ENCODE results near the gene USP36. TPM values are rescaled to one million over a fixed set of nuclear protein-coding genes. Genes with fewer than 3 reads are reported as not detected.
A peak's percentile ranks its signal among the peaks of the same experiment; 100 is the strongest.

Gene USP36
- total RNA-seq, 1 donor, result 30.8 TPM

GRCh38 chr17:78825696-78826095 lies 14.9 kb downstream of the USP36 start:
- H3K4me2 ChIP-seq (ENCODE audit: insufficient read depth, low read length), result no peak overlapping the region
- peaks cover 32% of the 10 kb centered on the region for H4K20me1 ChIP-seq (ENCODE audit: insufficient read depth, low read length)
- no peaks in the 10 kb centered on the region for H3K9me3 ChIP-seq (ENCODE audit: low read depth, low read length)
- no peak overlapping the region for H2AFZ ChIP-seq (ENCODE audit: low read length)
- H3K36me3 ChIP-seq (ENCODE audit: insufficient read depth, low read length), result peaks cover 70% of the 10 kb centered on the region
- no peak for TF ChIP-seq CTCF (IDR thresholded peaks at IDR 0.05; ENCODE audit: extremely low read depth, low read depth, low read length)
- H3K27me3 ChIP-seq (ENCODE audit: insufficient read depth, low read length), result no peaks in the 10 kb centered on the region
- H3K4me3 ChIP-seq (ENCODE audit: insufficient read depth, low read length), result no peak overlapping the region
- peaks cover 14% of the 10 kb centered on the region for H3K4me1 ChIP-seq (ENCODE audit: insufficient read depth, low read length)
- H3K79me2 ChIP-seq (ENCODE audit: insufficient read depth, low read length), result peaks cover 74% of the 10 kb centered on the region
- DNase-seq (ENCODE audit: insufficient read length, low spot score, missing footprints), result no peak
- no peak overlapping the region for H3K27ac ChIP-seq (ENCODE audit: low read depth, low read length)

- peaks cover 70% of the 10 kb centered on the region for H3K36me3 ChIP-seq (ENCODE audit: insufficient read depth, low read length)
- no peaks in the 10 kb centered on the region for H3K27me3 ChIP-seq (ENCODE audit: insufficient read depth, low read length)
- H3K9me3 ChIP-seq (ENCODE audit: low read depth, low read length), result no peaks in the 10 kb centered on the region
- H3K4me2 ChIP-seq (ENCODE audit: insufficient read depth, low read length), result no peak overlapping the region
- no peak for DNase-seq (ENCODE audit: insufficient read length, low spot score, missing footprints)
- H4K20me1 ChIP-seq (ENCODE audit: insufficient read depth, low read length), result peaks cover 23% of the 10 kb centered on the region
- H3K4me3 ChIP-seq (ENCODE audit: insufficient read depth, low read length), result no peak overlapping the region
- H3K79me2 ChIP-seq (ENCODE audit: insufficient read depth, low read length), result peaks cover 62% of the 10 kb centered on the region
- H3K4me1 ChIP-seq (ENCODE audit: insufficient read depth, low read length), result peaks cover 14% of the 10 kb centered on the region
- TF ChIP-seq CTCF (IDR thresholded peaks at IDR 0.05; ENCODE audit: extremely low read depth, low read depth, low read length), result no peak
- no peak overlapping the region for H2AFZ ChIP-seq (ENCODE audit: low read length)
- H3K27ac ChIP-seq (ENCODE audit: low read depth, low read length), result no peak overlapping the region
Observed at GRCh38 chr17:78824240-78824639, 16.4 kb downstream of the USP36 start.

- H3K27ac ChIP-seq (ENCODE audit: low read depth, low read length), result peak overlapping the region; percentile 75
- H3K9me3 ChIP-seq (ENCODE audit: low read depth, low read length), result no peaks in the 10 kb centered on the region
- H4K20me1 ChIP-seq (ENCODE audit: insufficient read depth, low read length), result peaks cover 15% of the 10 kb centered on the region
- H3K36me3 ChIP-seq (ENCODE audit: insufficient read depth, low read length), result peaks cover 70% of the 10 kb centered on the region
- TF ChIP-seq CTCF (IDR thresholded peaks at IDR 0.05; ENCODE audit: extremely low read depth, low read depth, low read length), result peak; percentile 20
- peaks cover 58% of the 10 kb centered on the region for H3K79me2 ChIP-seq (ENCODE audit: insufficient read depth, low read length)
- no peaks in the 10 kb centered on the region for H3K27me3 ChIP-seq (ENCODE audit: insufficient read depth, low read length)
- no peak for DNase-seq (ENCODE audit: insufficient read length, low spot score, missing footprints)
- H2AFZ ChIP-seq (ENCODE audit: low read length), result no peak overlapping the region
- H3K4me3 ChIP-seq (ENCODE audit: insufficient read depth, low read length), result no peak overlapping the region
- peaks cover 14% of the 10 kb centered on the region for H3K4me1 ChIP-seq (ENCODE audit: insufficient read depth, low read length)
- no peak overlapping the region for H3K4me2 ChIP-seq (ENCODE audit: insufficient read depth, low read length)
Observed at GRCh38 chr17:78823282-78824046, 17.1 kb downstream of the USP36 start.

GRCh38 chr17:78822552-78822951 lies 18.1 kb downstream of the USP36 start:
- Histone ChIP-seq H3K27me3 (ENCODE audit: insufficient read depth, low read length) (no peaks in the 10 kb centered on the region), H3K4me2 (ENCODE audit: insufficient read depth, low read length) (peak overlapping the region; percentile 31), H3K27ac (ENCODE audit: low read depth, low read length) (peak overlapping the region; percentile 75), H3K4me3 (ENCODE audit: insufficient read depth, low read length) (no peak overlapping the region), H3K79me2 (ENCODE audit: insufficient read depth, low read length) (peaks cover 55% of the 10 kb centered on the region), H3K4me1 (ENCODE audit: insufficient read depth, low read length) (peaks cover 14% of the 10 kb centered on the region), H4K20me1 (ENCODE audit: insufficient read depth, low read length) (peaks cover 10% of the 10 kb centered on the region), H3K36me3 (ENCODE audit: insufficient read depth, low read length) (peaks cover 70% of the 10 kb centered on the region), H3K9me3 (ENCODE audit: low read depth, low read length) (no peaks in the 10 kb centered on the region), H2AFZ (ENCODE audit: low read length) (no peak overlapping the region)
- DNase-seq (ENCODE audit: insufficient read length, low spot score, missing footprints), result peak; percentile 98
- TF ChIP-seq CTCF (IDR thresholded peaks at IDR 0.05; ENCODE audit: extremely low read depth, low read depth, low read length), result no peak
